ENCODE results near the gene GNB4.

GRCh38 chr3:179418610-179419009 is 32.7 kb downstream of the GNB4 start:
- TF ChIP-seq CTCF (IDR thresholded peaks at IDR 0.05) (no peak), POLR2A (IDR thresholded peaks at IDR 0.05) (no peak)

All from lower leg skin (tissue), 3 donors.